ENCODE results near the gene ABCA12.

ABCA12 gene

DNA sequence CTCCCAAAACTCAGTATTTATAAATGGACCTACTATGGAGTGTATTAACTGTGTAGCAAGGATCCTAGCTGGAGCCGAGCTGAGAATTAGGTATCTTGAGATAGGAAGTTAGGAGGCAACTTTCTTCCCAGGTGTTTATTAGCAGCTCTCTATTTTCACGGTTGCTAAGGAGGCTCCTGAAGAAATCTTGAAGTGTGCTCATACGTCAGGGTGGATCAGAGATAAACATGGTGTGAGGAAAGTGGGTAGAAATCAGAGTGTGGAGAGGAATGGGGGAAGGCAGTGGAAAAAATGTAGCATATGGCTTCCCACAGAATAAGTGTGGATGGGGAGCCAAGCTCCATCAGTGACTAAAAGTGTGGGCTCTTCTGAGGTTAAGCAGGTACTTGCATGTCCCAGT, 104.3 kb downstream of the ABCA12 start:
- no peak for DNase-seq

DNA sequence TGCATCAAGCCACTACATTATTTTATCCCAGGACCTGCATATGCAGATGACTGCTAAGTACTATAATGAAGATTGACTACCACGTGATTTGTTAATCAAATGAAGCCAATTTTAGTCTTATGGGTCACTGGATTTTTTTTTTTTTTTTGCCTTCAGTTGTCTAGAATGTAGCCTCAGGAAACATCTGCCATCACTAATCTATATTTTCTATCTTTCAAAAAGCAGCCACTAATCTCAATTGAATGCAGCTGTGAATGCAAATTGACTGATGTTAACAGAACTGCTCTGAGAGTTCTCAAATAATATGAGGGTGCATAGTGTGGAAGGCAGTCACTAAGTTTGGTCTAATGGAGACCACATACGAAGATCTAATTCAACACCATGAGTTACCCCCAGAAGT, 106.3 kb downstream of the ABCA12 start:
- DNase-seq, result no peak

DNA sequence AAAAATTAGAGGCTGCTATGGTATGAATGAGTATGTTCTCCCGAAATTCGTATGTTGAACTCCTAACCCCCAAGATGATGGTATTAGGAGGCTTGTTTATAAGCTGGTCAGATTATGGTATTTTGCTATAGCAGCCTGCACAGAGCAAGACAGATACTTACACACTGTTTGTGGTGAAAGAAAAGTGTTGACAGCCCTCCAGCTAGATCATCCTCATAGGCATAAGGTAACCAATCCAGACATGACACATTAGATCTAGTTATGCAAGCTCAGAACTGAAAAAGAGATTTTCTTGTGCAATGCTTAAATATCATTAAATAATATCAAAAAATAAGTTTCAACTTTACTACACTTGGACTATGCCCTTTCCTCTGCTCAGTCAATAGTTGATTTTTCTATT, 107.1 kb downstream of the ABCA12 start:
- DNase-seq, result no peak

DNA sequence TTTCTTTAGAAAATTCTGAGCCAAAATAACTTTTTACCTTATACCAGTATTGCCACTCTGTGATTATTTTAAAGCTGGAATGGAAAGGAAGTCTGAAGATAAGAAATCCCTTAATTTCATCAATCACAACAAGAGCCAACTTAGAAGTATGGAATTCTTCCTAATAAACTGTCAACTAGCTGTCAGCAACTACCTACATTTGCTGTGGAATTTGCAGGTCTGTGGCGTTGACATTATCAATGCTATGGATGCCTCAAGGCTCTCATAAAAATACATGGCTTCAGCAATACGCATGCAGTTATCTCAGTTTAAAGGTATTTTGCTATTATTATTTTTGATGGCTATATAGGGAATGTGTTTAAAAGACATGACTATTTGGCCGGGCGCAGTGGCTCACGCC, 108.5 kb downstream of the ABCA12 start:
- no peak for DNase-seq

DNA sequence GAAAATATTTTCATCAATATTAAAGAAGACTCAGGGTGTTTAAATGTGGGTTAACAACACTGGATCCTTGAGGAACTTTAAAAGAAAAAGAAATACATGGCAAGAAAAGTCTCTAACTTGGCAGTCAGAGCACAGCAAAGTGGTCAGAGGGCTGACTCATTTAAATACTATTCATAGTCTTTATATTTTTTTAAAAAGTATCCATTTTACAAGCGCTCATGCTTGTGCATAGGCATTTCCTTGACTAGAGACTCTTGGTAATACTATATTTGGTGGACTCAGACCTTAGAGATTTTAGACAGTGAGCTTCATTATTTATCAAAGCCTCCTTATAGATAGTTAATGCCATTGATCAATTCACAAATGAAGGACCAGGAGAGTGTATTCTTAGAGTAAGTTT, 110.2 kb downstream of the ABCA12 start:
- DNase-seq, result no peak

DNA sequence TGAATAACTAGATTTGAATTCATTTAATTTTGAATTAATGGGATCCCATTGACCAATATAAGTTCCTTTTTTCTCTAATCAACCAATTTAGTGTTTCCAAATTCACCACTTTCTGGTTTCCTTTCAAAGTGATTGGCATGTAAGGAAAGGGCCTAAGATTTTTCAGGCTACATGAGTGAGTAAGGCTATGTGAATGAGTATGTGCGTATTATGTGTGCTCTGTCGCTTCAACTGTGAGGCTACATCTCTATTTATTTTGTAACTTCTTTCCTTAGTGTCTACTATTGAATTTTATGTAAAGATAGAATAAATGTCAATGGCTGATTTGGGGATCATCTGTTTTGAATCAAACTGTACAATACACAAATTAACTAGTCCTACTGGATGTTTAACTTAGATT, 110.6 kb downstream of the ABCA12 start:
- no peak for DNase-seq

DNA sequence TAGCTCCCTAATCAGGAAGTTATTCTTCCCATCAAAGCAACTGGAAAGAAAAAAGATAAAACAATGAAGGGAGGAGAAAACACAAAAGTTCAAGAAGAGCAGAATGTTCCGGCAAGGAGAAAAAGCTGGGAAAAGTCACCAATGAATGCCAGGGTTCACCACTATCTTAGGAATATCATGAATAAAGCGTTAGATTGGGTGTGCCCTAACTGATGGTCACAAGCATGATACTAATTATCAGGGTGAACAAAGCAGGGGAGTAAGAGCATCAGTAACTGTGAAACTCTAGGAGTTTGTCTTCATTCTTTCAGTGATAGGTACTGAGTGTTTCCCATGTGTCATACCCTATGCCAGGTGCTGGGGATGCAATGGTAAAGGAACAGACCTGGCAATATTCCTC, 115.5 kb downstream of the ABCA12 start:
- DNase-seq, result no peak

DNA sequence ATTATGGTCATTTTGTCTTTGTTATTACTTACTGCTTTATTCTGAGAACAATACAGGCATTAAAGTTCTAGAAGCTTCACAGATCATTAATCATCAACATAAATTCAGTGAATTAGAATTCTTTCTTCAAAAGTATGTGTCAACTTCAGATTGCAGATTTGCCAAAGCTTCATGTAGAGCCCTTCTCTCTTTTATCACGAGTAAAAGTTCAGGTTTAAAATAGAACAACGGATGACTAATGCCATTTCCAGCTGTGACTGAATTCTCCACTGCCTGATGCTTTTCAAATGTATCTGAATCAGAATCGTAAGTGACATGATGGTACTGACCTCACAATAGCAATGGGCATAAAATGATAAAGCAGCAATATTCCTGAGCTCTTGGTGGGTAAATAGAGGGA, 116.0 kb downstream of the ABCA12 start:
- DNase-seq, result no peak

DNA sequence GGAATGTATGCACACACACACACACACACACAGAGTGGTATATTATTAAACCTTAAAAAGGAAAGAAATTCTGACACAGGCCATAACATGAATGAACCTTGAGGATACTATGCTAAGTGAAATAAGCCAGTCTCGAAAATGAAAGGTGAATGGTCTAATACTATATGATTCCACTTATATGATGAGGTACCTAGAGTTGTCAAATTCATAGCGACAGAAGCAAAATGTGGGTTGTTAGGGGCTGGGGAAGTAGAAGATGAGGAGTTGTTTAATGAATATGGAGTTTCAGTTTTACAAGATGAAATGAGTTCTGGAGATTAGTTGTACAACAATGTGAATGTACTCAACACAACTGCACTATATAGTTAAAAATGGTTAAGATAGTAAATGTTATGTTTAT, 118.1 kb downstream of the ABCA12 start:
- DNase-seq, result no peak

DNA sequence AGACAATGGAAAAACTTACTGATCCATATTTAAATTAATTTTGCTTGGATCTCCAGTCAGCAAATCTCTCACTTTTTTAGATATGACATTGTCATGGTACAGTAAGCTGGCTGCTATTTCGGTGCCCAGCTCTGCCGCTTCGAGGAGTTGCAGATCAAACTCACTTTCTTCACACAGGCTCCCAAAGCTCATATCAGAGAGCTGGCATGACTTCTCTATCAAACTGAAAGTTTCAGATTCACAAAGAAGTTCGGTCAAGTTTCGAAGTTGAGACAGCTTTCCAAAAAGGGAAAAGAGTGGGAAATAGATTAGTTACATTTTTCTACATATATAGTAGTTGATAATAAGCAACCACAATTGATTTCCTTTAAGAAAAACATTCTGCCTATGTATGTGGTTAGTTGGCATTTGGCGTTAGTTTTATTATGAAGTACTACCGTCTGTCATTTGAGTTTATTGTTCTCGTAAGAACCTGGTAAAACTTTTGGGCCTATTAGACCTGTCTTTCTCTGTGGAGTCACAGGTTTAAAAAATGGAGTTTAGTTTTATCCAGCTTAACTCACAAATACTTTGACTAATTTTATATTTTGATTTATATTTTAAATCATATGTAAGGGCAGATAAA, 118.8 kb downstream of the ABCA12 start:
- no peak for DNase-seq

DNA sequence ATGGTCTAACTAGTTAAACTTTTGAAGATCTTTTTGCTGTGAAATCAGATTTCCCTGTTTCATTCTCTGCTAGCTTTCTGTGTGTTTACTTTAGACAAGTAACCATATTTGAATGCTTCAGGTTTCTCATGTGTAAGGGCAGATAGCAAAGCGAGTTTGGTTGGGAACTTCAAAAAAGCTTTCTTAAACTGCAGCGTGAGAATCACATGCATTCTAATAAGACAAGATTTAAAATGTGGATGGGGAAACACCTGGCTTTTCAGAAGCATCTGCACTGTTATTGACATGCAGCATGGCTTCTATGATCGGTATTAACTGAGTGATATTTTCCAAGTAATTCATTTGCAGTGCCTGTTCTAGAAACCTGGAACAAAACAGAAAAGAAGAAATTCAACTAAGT, 119.3 kb downstream of the ABCA12 start:
- no peak for DNase-seq

DNA sequence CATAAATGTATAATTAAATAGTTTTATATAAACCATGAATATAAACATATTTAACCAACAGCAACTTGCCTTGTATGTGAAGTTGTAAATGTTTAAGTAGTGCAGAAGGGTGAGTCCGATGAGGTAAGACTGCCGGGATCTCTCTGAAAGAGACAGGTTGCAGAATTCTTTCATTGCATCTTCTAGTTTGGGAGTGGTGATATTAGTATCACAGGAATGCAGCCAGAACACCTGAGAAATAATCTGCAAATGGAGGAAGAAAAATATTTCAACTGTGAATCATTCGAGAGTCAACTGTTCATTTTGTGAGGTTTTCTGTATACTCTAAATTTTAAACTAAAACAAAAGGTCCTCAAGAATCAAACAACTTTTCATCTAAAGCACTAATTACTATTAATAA, 123.0 kb downstream of the ABCA12 start:
- no peak for DNase-seq

DNA sequence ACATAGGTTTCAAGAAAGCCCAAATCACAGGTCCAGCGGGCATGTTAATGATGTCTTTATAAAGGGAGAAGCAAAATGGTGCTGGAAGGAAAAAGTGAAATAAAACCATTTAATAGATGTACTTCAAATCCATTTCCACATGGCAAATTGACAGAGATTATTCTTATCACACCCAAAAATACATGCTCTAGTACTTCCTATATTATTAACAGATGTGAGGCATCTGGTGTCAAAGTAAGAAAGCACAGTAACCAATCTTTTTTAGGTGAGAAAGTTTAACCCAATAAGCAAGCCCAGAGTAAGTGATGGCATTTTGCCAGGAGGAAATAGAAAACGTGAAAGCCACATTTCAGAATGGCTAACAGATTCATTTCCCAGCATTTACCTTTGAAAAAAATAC, 128.0 kb downstream of the ABCA12 start:
- no peak for DNase-seq

DNA sequence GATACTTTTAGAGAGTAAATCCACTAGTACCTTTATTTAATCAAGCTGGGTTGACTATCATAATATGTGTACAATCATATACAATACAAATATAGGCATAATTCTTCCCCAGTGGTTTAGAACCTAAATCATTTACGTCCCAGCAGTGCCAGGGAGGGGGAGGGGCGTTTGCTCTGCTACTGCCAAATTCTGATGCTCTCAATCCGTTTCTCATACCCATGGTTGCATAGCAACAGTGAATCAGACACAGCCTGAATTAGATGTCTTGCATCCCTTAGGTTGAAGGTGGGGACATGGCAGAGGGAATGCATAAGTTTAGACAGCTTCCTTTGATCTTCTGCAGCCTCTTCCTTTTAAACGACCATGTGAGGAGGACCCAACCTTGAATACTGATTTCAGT, 135.4 kb downstream of the ABCA12 start:
- DNase-seq, result no peak

DNA sequence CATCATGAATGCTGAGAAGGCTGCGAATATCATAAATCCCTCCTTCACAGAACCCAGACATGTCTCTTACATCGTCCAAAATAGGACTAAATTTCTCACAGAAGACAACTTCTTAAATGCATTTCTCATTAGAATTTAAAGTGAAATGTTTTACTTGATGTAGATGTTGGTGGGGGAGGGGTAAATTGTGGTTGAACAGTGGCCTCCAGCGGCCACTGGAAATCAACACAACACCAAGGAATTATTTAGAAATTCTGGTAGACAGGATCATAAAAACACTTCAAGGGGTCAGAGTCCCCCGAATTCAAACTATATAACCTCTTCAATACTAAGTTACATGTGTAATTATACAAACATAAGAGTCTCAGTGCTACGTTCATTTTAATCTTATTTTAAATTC, 135.9 kb downstream of the ABCA12 start:
- no peak for DNase-seq

DNA sequence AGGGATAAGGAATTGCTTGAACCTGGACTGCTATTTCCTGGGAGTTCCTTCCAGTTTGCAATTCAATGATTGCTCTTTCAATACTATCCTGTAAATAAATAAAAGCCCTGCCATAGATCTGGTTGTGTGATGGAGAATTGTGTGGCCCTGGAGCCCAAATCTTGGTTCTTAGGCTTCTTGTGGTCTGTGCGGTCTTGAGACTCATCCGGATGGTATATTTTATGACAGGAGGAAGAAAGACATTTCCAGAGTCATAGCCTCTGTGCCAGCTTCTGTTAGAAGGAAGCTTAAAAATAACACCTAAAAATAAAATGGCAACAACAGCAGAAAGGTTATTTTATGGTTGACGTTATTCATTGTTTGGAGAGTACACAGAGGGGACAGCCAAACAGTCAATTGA, 137.7 kb downstream of the ABCA12 start:
- no peak for DNase-seq

DNA sequence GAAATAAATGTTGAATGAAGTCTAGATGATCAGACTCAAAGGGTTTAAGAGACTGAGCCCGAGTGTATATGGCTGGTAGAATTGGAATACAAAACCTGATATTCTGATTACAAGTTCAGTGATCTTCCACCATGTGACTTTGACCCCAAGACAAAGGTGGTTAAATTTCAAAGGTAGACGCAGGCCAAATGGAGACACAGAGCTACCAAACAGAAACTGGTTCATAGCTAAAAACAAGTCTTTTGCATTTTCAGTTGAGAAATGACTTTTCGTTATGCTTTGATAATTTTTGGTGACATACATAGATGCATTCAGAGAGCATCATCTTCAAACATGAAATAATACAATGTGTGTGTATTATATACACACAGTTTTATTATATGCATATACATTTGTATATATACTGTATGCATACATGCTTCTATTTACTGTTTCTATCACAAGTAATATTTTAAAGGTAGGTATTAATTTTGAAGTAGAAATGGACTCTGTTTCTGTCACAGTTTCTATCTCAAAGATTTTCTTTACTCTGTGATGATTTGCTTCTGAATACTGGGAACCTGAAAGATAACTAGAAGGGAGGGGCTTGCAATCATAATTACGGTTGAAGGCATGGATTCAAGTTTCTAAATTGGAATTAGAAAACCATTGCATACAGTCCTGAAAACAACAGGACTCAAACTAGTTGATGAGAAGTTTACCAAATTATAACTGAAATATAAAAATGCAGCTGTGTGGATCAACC, 142.3 kb downstream of the ABCA12 start:
- no peak for DNase-seq

DNA sequence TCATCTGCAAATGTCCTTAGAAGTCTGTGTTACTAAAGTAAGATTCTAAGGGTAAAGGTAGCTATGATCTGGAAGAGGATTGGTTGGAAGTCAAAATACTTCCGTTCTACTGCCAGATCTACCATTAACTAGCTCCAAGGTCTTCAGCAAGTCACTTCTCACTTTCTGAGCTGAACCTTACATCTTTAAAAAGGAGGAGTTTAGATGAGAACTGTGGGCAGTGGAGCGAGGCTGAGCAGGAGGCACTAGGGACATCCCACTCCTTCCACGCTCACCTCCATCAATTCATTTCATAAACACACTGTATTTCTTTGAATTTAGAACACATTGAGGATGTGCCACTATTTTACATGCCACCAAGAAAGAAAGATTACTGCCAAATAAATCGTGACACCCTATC, 143.0 kb downstream of the ABCA12 start:
- DNase-seq, result no peak

DNA sequence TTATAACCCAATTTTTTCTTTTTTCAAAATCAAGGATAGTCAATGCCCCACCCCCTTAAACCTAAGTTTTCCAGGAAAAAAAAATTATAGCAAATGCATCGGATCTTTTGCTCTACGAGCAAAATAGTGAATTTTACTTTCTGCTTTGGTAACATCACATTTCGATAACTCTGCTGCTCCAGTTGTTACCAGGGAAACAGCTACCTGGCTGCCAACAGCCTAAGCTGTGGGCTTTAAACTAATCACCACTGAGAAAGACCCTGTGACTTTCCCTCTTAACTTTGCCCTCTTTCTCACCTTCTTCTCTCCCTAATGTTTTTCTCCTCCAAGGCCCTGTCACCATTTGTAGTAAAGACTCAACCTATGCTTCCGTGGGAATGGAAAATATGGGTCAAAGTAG, 145.5 kb downstream of the ABCA12 start:
- DNase-seq, result no peak

DNA sequence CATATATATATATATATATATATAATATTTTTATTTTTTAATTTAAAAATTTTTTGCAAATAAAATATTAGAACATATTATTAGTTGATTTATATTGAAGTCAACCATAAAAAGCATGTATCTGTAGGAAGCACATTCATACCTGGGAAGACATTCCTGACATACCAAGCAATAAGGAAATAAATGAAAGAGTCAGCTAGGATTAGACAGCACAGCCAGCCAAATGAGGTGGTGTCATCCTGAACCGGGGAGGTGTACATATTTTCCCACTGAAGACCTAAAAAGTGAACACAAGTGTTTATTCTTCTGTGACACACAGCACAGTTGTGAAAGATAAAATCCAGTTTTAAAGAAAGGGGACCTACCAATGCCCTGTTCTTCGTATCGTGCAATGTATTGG, 149.2 kb downstream of the ABCA12 start:
- no peak for DNase-seq

DNA sequence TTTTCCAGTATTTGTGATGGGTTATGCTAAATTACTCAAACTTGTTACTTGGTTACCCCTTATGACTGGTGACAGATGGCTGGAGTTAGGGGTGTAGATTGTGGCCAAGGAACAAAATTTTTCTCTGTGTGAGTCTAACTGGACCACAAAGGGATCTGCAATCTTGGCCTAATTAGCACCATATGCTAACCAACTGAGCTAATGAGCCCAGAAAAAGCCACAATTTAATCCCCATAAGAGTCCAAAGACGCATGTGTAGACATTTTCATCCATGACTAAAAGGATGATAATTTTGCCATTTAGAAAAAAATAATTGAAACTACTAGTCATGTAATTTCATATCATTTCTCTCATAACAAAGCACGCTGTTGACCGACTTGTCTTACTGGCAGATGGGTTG, 151.2 kb downstream of the ABCA12 start:
- DNase-seq, result no peak

DNA sequence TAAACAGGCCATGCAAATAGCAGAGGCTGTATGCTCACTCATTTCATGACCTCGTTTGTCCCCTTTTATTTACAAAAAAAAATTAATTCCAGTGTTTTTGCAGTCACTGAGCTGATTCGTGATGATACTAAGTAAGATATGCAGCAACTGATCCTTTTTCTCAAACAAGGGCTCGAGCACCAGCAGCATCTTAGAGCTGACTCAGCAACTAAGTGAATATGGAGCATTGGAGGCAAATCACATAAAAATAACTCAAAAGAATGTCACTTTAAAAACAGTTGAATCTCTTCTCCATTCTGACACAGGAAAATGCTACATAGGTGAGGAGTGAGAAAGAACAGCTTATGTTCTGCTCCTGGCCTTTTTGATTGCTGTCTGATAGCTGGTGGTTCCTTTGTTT, 152.8 kb downstream of the ABCA12 start:
- DNase-seq, result no peak

DNA sequence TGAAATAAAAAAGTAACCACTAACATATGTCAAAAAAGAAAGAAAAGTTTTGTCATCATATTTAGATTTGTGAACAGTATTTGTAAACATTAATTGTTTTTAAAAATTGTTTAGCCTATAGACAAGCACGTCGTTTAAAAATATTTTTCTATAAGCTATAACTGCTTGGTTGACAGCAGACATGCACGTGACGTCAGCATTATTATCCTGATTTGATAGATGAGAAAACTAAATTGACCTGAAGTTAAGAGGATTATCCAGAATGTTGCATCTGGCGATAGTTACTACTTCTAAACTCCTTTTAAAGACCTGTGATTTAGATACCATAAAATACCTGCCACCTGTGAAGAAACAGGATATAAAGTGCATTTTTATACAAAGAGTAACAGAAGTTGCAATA, 172.0 kb downstream of the ABCA12 start:
- no peak for DNase-seq

DNA sequence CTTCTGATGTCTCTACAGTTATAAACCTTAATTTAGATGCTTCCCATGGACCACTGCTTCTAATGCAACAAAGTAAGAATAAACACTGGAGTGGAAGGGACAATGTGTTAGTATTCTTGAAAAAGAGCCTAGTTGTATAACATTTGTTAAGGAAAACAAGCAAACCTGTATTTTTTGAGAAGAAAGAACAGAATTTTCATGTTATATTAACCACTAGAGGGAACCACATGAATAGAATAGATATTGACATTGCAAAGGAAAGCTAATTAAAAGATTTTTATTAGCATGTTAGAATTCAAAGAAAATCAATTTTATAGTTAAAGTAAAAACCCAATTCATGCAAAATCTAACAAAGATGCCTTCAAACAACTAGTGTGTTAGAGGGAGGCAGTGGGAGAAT, 177.7 kb downstream of the ABCA12 start:
- DNase-seq, result no peak

DNA sequence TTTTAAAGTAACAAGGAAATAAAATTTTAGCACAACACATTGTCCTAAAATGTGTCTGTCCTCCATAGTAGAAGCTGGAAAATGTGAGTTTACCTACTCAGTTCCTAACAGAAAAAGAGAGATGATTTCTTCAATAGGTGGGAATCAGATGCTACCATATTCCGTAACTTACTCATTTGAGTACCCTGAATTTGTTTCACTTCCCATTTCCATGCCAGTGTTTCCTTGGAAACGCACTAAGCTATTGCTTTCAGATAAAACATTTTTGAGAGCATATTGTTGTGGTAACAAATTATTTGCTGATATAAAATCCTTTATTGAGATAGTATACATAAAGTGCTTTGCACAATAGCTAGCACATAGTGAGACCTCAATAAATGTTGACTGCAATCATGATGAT, 191.5 kb downstream of the ABCA12 start:
- no peak for DNase-seq

All from NCI-H2081 treated with DMSO at 0.1 percent for 48 hours (cell line).